ENCODE measurements around the gene RABGAP1L.

DNA sequence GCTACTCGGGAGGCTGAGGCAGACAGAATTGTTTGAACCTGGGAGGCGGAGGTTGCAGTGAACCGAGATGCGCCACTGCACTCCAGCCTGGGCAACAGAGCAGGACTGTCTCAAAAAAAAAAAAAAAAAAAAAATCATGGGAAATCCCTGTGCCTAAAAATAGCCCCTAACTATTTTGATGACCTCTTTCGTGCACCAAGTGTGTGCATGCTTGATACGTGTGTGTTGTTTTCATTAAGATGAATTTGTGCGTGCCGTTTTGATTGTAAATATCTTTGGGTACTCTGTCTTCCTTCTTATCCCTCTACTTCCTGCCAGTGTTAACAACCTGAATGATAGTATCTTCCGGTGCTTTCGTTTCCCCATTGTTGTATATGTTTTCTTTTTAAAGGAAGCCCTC, 850.2 kb downstream of the RABGAP1L start:
- TF ChIP-seq, protein P1, sequence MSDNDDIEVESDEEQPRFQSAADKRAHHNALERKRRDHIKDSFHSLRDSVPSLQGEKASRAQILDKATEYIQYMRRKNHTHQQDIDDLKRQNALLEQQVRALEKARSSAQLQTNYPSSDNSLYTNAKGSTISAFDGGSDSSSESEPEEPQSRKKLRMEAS (IDR thresholded peaks at IDR 0.05; ENCODE audit: insufficient read depth, insufficient read length) = no peak
- TF ChIP-seq POLR2A (IDR thresholded peaks at IDR 0.05; ENCODE audit: low read depth, low read length) (no peak), FOS (IDR thresholded peaks at IDR 0.05; ENCODE audit: borderline replicate concordance, insufficient read depth, low read length) (no peak)
- TF ChIP-seq, protein P2, sequence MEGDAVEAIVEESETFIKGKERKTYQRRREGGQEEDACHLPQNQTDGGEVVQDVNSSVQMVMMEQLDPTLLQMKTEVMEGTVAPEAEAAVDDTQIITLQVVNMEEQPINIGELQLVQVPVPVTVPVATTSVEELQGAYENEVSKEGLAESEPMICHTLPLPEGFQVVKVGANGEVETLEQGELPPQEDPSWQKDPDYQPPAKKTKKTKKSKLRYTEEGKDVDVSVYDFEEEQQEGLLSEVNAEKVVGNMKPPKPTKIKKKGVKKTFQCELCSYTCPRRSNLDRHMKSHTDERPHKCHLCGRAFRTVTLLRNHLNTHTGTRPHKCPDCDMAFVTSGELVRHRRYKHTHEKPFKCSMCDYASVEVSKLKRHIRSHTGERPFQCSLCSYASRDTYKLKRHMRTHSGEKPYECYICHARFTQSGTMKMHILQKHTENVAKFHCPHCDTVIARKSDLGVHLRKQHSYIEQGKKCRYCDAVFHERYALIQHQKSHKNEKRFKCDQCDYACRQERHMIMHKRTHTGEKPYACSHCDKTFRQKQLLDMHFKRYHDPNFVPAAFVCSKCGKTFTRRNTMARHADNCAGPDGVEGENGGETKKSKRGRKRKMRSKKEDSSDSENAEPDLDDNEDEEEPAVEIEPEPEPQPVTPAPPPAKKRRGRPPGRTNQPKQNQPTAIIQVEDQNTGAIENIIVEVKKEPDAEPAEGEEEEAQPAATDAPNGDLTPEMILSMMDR (IDR thresholded peaks at IDR 0.05; ENCODE audit: extremely low read depth in 1 of 2, insufficient read depth in 1 of 2, low read depth in 1 of 2, low read length in 2 of 2) = no peak

Measured in endothelial cell of umbilical vein (primary cell).